Breast epithelium (tissue), 4 donors: ENCODE data around the gene CCDC24. TPM values are rescaled to one million over a fixed set of nuclear protein-coding genes. Genes with fewer than 3 reads are reported as not detected.

Experiments used
- DNase-seq, 2 donors: peaks; one replicate each; pipeline ENCODE4 v3.0.0-alpha.2; 2019; ENCODE audit warnings: low spot score in 2 of 2
- H3K27ac ChIP-seq, 2 donors: fragments of 200-600 bp; sonication (generic) in 1 of 2; one replicate each; pipeline ENCODE4 v1.5.1; 2016 to 2019; ENCODE audit warnings: mild to moderate bottlenecking in 1 of 2
- H3K27me3 ChIP-seq, 2 donors: fragments of 200-600 bp; sonication (generic) in 1 of 2; one replicate each; pipeline versions ENCODE4 v1.5.1 to v1.6.0; 2017 to 2019; ENCODE audit warnings: control low read depth in 1 of 2, mild to moderate bottlenecking in 1 of 2
- H3K36me3 ChIP-seq: fragments of 200-600 bp; one replicate; pipeline ENCODE4 v1.5.1; 2019
- H3K4me1 ChIP-seq, 2 donors: fragments of 200-600 bp; sonication (generic); one replicate each; pipeline ENCODE4 v1.5.1; 2016 to 2019; ENCODE audit warnings: control low read depth in 1 of 2
- H3K4me3 ChIP-seq, 3 donors: fragments of 200-600 bp; sonication (generic); 1 replicate in 2 of 3; 2 replicates in 1 of 3; pipeline ENCODE4 v1.5.1; 2016 to 2019; ENCODE audit warnings: mild to moderate bottlenecking in 3 of 3, moderate library complexity in 2 of 3
- H3K9me3 ChIP-seq, 2 donors: fragments of 200-600 bp; sonication (generic) in 1 of 2; one replicate each; pipeline ENCODE4 v1.5.1; 2016 to 2019; ENCODE audit warnings: control low read depth in 1 of 2
- POLR2A ChIP-seq: fragments of 450-650 bp; IDR thresholded peaks from one replicate; pipeline ENCODE4 v1.6.1; 2016; ENCODE audit warnings: antibody characterized with exemption, mild to moderate bottlenecking, moderate library complexity
- POLR2AphosphoS5 ChIP-seq, 3 donors: sonication (generic); formaldehyde crosslinking; IDR thresholded peaks; one replicate each; pipeline ENCODE4 v1.6.1; 2017; ENCODE audit warnings: antibody characterized with exemption in 3 of 3
- intact Hi-C: fragments of 100-400 bp; cut with DNase I; formaldehyde crosslinking; loops from one replicate; pipeline ENCODE4 v1.15.1; 2023; ENCODE audit warnings: low total_unique reads
- total RNA-seq, 3 donors: library from RNA; depleted of rRNA; stranded (reverse); fragments of >200 nt; gene quantifications; one replicate each; pipeline ENCODE4 v1.1.0, GENCODE V29; 2016
- TF ChIP-seq, protein P1 (sequence below), 3 donors: fragments of 450-650 bp; IDR thresholded peaks; one replicate each; pipeline ENCODE4 v1.5.1; 2016 to 2017; ENCODE audit warnings: antibody characterized with exemption in 3 of 3, mild to moderate bottlenecking in 3 of 3, moderate library complexity in 3 of 3

The CCDC24 gene
- total RNA-seq, 3 donors from 2014 or later = 5.4 to 12.5 (median 12.3) TPM

DNA sequence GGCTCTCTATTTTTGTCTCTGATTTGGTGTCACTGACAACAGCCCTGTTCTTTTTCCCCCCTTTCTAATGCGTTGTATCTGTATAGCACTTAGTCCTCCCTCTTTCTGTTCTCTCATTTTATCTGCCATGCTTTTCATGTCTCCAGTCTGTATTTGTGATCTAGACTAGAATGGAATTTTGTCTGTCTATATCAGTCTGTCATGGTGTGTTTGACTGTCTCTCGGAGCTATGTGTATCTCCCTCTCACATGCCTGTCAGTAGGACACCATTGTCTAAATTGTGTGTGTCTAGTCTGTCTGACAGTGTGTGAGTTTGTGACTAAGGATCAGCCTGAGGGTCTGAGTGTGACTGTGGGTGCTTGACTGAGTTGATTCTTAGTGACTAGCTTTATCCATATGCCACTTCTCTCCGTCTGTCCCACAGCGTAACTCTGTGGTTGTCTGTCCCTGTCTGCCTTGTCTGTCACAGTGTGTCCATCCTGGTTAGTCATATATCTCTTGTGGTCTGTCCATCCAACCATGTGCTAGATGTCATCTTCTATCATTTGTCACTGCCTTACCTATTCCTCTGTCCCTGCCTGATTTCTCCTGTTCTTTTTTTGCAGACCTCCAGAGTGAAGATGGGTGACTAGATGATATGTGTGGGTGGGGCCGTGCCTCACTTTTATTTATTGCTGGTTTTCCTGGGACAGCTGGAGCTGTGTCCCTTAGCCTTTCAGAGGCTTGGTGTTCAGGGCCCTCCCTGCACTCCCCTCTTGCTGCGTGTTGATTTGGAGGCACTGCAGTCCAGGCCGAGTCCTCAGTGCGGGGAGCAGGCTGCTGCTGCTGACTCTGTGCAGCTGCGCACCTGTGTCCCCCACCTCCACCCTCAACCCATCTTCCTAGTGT, 13.8 kb upstream of the CCDC24 start:
- no peaks in the 10 kb centered on the region for H3K36me3 ChIP-seq
- H3K9me3 ChIP-seq = no peaks in the 10 kb centered on the region
- peaks cover 0 to 18% of the 10 kb centered on the region in 2 donors for H3K4me1 ChIP-seq
- no peak for DNase-seq
- no peak overlapping the region for H3K4me3 ChIP-seq
- H3K27ac ChIP-seq = no peak overlapping the region
- TF ChIP-seq POLR2A (no peak), POLR2AphosphoS5 (IDR thresholded peaks at IDR 0.05) (no peak)
- TF ChIP-seq, protein P1, sequence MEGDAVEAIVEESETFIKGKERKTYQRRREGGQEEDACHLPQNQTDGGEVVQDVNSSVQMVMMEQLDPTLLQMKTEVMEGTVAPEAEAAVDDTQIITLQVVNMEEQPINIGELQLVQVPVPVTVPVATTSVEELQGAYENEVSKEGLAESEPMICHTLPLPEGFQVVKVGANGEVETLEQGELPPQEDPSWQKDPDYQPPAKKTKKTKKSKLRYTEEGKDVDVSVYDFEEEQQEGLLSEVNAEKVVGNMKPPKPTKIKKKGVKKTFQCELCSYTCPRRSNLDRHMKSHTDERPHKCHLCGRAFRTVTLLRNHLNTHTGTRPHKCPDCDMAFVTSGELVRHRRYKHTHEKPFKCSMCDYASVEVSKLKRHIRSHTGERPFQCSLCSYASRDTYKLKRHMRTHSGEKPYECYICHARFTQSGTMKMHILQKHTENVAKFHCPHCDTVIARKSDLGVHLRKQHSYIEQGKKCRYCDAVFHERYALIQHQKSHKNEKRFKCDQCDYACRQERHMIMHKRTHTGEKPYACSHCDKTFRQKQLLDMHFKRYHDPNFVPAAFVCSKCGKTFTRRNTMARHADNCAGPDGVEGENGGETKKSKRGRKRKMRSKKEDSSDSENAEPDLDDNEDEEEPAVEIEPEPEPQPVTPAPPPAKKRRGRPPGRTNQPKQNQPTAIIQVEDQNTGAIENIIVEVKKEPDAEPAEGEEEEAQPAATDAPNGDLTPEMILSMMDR (IDR thresholded peaks at IDR 0.05) = no peak
- no peaks in the 10 kb centered on the region for H3K27me3 ChIP-seq
- intact Hi-C loops = loop anchor here (5.0 to 10.0 kb wide), 3 partner anchors 443 to 1640 kb away; partner anchors contain the start of genes FOXJ3 and PTPRF

DNA sequence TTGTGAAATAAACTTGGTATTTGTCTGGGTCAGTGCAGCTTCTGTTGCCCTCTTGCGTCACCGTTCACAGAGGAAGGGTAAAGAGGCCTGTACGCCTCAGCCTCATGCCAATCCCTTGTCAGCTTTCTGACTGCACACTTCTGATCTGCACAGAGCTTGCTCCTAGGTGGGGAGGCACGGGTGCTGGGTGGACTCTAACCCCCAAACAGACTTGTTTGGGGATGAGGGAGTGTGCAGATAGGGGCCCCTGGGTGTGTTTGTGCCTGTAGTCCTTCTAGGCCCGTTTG, 13.2 kb upstream of the CCDC24 start:
- Histone ChIP-seq H3K27me3 (no peaks in the 10 kb centered on the region), H3K9me3 (no peaks in the 10 kb centered on the region), H3K27ac (no peak overlapping the region), H3K4me1 (peaks cover 0 to 18% of the 10 kb centered on the region in 2 donors), H3K4me3 (peak overlapping the region in 2 of 3 donors; percentile 81 to 85), H3K36me3 (no peaks in the 10 kb centered on the region)
- TF ChIP-seq, protein P1 (IDR thresholded peaks at IDR 0.05) = no peak
- no peak for TF ChIP-seq POLR2AphosphoS5 (IDR thresholded peaks at IDR 0.05)
- TF ChIP-seq POLR2A = no peak
- intact Hi-C loops = loop anchor here (5.0 to 10.0 kb wide), 3 partner anchors 443 to 1641 kb away; partner anchors contain the start of genes FOXJ3 and PTPRF
- DNase-seq = no peak

DNA sequence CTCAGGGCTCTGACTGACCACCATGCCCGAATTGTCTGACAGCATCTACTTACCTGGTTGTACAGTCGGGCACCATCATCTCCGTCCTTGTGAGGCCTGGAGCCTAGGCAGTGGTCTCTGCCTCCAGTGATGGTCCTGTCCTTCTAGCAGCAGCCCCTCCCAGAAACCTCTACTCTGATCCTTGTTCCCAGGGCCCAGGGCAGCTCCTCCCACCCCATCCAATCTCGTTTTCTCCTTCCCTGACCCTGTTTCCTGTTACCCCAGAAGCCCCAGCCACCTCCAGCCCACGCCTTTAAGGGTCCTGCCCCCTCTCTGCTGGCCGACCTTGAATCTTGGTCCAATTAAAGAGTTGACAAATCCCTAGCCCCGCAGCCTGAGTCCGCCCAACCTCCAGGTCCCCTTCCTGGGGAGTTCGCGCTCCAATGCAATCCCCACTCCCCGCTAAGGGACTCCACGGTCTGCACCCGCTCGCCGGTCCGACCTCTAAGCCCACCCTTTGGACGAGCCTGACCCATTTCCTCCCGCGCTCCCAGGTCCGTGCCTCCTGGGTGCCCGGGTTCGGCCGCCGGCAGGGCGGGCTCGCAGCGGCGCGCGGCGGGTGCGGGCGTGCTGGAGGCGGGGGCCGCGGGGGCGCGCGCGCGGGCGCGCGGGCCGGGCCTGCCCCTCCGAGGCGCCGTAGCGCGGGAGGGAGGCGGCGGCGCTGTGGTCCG, 12.7 kb upstream of the CCDC24 start, which contains the start of gene B4GALT2:
TSS of gene B4GALT2 (plus strand) at position 660 of the 710 bp plus-strand sequence. CDS start 1,951 bp downstream, outside the sequence.
- H3K4me1 ChIP-seq = peaks cover 0 to 18% of the 10 kb centered on the region in 2 donors
- no peaks in the 10 kb centered on the region for H3K27me3 ChIP-seq
- DNase-seq = no peak

DNA sequence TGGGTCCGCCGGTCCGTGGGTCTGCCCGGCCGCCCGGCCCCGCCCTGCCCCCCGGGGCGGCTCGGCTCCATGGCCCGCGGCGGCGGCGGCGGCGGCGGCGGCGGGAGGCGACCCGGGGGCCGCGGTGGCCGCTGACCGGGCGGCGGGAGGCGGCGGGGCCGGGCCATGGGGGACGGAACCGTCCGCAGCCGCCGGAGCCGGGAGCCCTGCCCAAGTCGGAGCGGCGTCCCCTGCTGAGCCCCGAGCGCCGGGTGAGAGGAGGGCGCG, 12.2 kb upstream of the CCDC24 start:
- peak overlapping the region; percentile 76 to 85 (median 81) for H3K4me3 ChIP-seq
- intact Hi-C loops = loop anchor here (5.0 to 10.0 kb wide), 3 partner anchors 444 to 1642 kb away; partner anchors contain the start of genes FOXJ3 and PTPRF
- H3K9me3 ChIP-seq = no peaks in the 10 kb centered on the region
- H3K27ac ChIP-seq = peak overlapping the region; percentile 61 to 72
- DNase-seq = no peak
- H3K4me1 ChIP-seq = peaks cover 0 to 18% of the 10 kb centered on the region in 2 donors
- no peaks in the 10 kb centered on the region for H3K36me3 ChIP-seq
- no peaks in the 10 kb centered on the region for H3K27me3 ChIP-seq
- TF ChIP-seq, protein P1 (IDR thresholded peaks at IDR 0.05) = no peak
- TF ChIP-seq POLR2AphosphoS5 (IDR thresholded peaks at IDR 0.05) = no peak
- TF ChIP-seq POLR2A = no peak

More for the DNA sequence above, 12.7 kb upstream of the CCDC24 start, which contains the start of gene B4GALT2:
- intact Hi-C loops = loop anchor here (5.0 to 10.0 kb wide), 3 partner anchors 444 to 1641 kb away; partner anchors contain the start of genes FOXJ3 and PTPRF
- H3K36me3 ChIP-seq = no peaks in the 10 kb centered on the region
- peak within 1 kb of the TSS; percentile 61 to 72 for H3K27ac ChIP-seq
- no peak for TF ChIP-seq POLR2AphosphoS5 (IDR thresholded peaks at IDR 0.05)
- TF ChIP-seq, protein P1 (IDR thresholded peaks at IDR 0.05) = no peak
- TF ChIP-seq POLR2A = no peak
- peak within 1 kb of the TSS; percentile 76 to 85 (median 81) for H3K4me3 ChIP-seq
- H3K9me3 ChIP-seq = no peaks in the 10 kb centered on the region
